HepG2 (cell line): ENCODE measurements around the gene TCEANC2. TPM values are rescaled to one million over a fixed set of nuclear protein-coding genes. Genes with fewer than 3 reads are reported as not detected.

Experiments used
- ATAC-seq: fragments of 200-7000 bp; cut with Tn5 transposase; 3 replicates; pipeline ENCODE4 v1.9.1; 2020; ENCODE audit warnings: mild to moderate bottlenecking, moderate library complexity
- BruUV-seq: library from RNA; stranded (reverse); fragments of 400-500 nt; replicated peaks from 2 replicates; lab custom pipeline; 2021; lab: Mats Ljungman, UMichigan
- CTCF ChIA-PET: fragments of 300-600 bp; formaldehyde crosslinking; extraction: SDS; loops from one replicate; lab custom pipeline; 2021; ENCODE audit warnings: low total read pairs, inconsistent platforms, low intra/inter-chr PET ratio; lab: Yijun Ruan, JAX
- POLR2A ChIA-PET: fragments of 350-600 bp; sonication (Branson Sonifier 250); formaldehyde crosslinking; loops from one replicate; lab custom pipeline; 2020; ENCODE audit warnings: antibody characterized with exemption, inconsistent platforms; lab: Yijun Ruan, JAX
- DNase-seq: peaks from one replicate; pipeline ENCODE4 v3.0.0-alpha.2; 2015; ENCODE audit warnings: low spot score
- FAIRE-seq: peaks from 3 replicates; lab custom pipeline; 2011; peaks lifted over from hg19 to GRCh38; lab: Jason Lieb, UNC
- H2AFZ ChIP-seq: one replicate; pipeline ENCODE4 v1.6.1; 2011; ENCODE audit warnings: low read length, inconsistent platforms
- H3K27ac ChIP-seq: fragments of 300-600 bp; 3 replicates; pipeline ENCODE4 v1.8.0; 2011; ENCODE audit warnings: mixed run types, mild to moderate bottlenecking, mixed read lengths, low read length, inconsistent platforms; ENCODE audit not compliant: insufficient read depth; ENCODE audit errors: extremely low read length
- H3K27me3 ChIP-seq, 2 experiments: fragments of 200-600 bp in 1 of 2; 2 replicates in 1 of 2; 3 replicates in 1 of 2; pipeline versions ENCODE4 v1.6.0 to v1.8.0; 2011; ENCODE audit warnings: low read length in 2 of 2, mild to moderate bottlenecking in 2 of 2, moderate library complexity in 2 of 2, inconsistent platforms in 1 of 2; ENCODE audit not compliant: insufficient read depth in 2 of 2, control insufficient read depth in 1 of 2
- H3K36me3 ChIP-seq, 2 experiments: fragments of 200-600 bp in 1 of 2; replicated peaks in 1 of 2; 2 replicates in 1 of 2; 3 replicates in 1 of 2; pipeline versions ENCODE4 v1.5.1 to v1.8.0; 2011; ENCODE audit warnings: low read length in 2 of 2, inconsistent platforms in 1 of 2; ENCODE audit not compliant: insufficient read depth in 2 of 2, control insufficient read depth in 1 of 2
- H3K4me1 ChIP-seq: 2 replicates; pipeline ENCODE4 v1.5.1; 2012; ENCODE audit warnings: low read length, inconsistent platforms; ENCODE audit not compliant: insufficient read depth
- H3K4me2 ChIP-seq: 2 replicates; pipeline ENCODE4 v1.6.0; 2011; ENCODE audit warnings: low read depth, low read length, inconsistent platforms
- H3K4me3 ChIP-seq, 3 experiments: fragments of 200-600 bp in 1 of 3; sonication (generic), shearing (Covaris generic) in 1 of 3; replicated peaks in 1 of 3; 2 replicates each; pipeline ENCODE4 v1.5.1; 2011 to 2016; ENCODE audit warnings: low read length in 3 of 3, inconsistent platforms in 2 of 3, low read depth in 2 of 3, mild to moderate bottlenecking in 2 of 3, control low read depth in 1 of 3, mixed read lengths in 1 of 3; ENCODE audit not compliant: insufficient read depth in 1 of 3
- H3K79me2 ChIP-seq: one replicate; pipeline ENCODE4 v1.6.1; 2011; ENCODE audit warnings: low read length, inconsistent platforms; ENCODE audit not compliant: insufficient read depth
- H3K9ac ChIP-seq: 2 replicates; pipeline ENCODE4 v1.6.0; 2011; ENCODE audit warnings: mild to moderate bottlenecking, low read depth, low read length, inconsistent platforms; ENCODE audit not compliant: insufficient read depth
- H3K9me3 ChIP-seq: 2 replicates; pipeline ENCODE4 v1.5.1; 2012; ENCODE audit warnings: mild to moderate bottlenecking, low read length
- H4K20me1 ChIP-seq: 2 replicates; pipeline ENCODE4 v1.6.0; 2011; ENCODE audit warnings: inconsistent platforms, mild to moderate bottlenecking, low read length, moderate library complexity; ENCODE audit not compliant: insufficient read depth
- AGO2 ChIP-seq: fragments of 200-400 bp; formaldehyde crosslinking; optimal IDR thresholded peaks from 2 replicates; pipeline ENCODE3; 2017; ENCODE audit warnings: mild to moderate bottlenecking, low read depth, low read length, moderate library complexity
- ETS1 ChIP-seq: sonication (generic); formaldehyde crosslinking; IDR thresholded peaks from 2 replicates; pipeline ENCODE4 v1.4.0; 2020; ENCODE audit warnings: missing genetic modification reagents
- PCBP1 ChIP-seq: fragments of 200-400 bp; formaldehyde crosslinking; IDR thresholded peaks from 2 replicates; pipeline ENCODE4 v1.6.1; 2017; ENCODE audit warnings: mild to moderate bottlenecking, low read depth, low read length, borderline replicate concordance
- SRSF1 ChIP-seq: fragments of 200-400 bp; formaldehyde crosslinking; optimal IDR thresholded peaks from 2 replicates; pipeline ENCODE3; 2017; ENCODE audit warnings: mild to moderate bottlenecking, low read depth, low read length, moderate library complexity
- STAT6 ChIP-seq: sonication (generic); formaldehyde crosslinking; IDR thresholded peaks from 2 replicates; pipeline ENCODE4 v1.4.0; 2020; ENCODE audit warnings: missing genetic modification reagents, mild to moderate bottlenecking, borderline replicate concordance
- ZNF234 ChIP-seq: sonication (generic); formaldehyde crosslinking; conservative IDR thresholded peaks from 2 replicates; pipeline ENCODE4 v1.5.1; 2020; ENCODE audit warnings: mild to moderate bottlenecking, missing genetic modification reagents
- WGBS: methylation state at CpG from one replicate; pipeline ENCODE4 v1.1.6; 2017; ENCODE audit warnings: low lambda C conversion rate; 5-methylcytosine and 5-hydroxymethylcytosine counted together
- in situ Hi-C: cut with HindIII; loops from 2 replicates; pipeline ENCODE4 v1.10.0; 2017; ENCODE audit warnings: low pct_unique_long_range_greater_than_20kb; ENCODE audit not compliant: extremely low pct_ligation_motif_present
- intact Hi-C: fragments of 100-400 bp; cut with micrococcal nuclease; formaldehyde crosslinking; loops from one replicate; pipeline ENCODE4 v1.10.0; 2022; ENCODE audit not compliant: unreplicated experiment
- polyA plus RNA-seq, 8 experiments: library from polyadenylated mRNA; depleted of rRNA in 3 of 8; stranded (reverse) in 7 of 8; unstranded in 1 of 8; fragments of >200 nt; fragmentation: Illumina TruSeq in 4 of 8; extraction: Trizol in 4 of 8; gene quantifications; 2 replicates each; pipeline versions ENCODE4 v1.2.1 to v1.2.3, GENCODE V29; 2011 to 2016; ENCODE audit warnings: low read depth in 4 of 8, missing spikeins in 1 of 8, mixed read lengths in 1 of 8; ENCODE audit not compliant: insufficient read depth in 1 of 8
- total RNA-seq, 5 experiments: library from RNA; depleted of rRNA; stranded (reverse); fragments of >200 nt; fragmentation: Illumina TruSeq; extraction: Trizol; gene quantifications; 2 replicates each; pipeline ENCODE4 v1.2.3, GENCODE V29; 2016; ENCODE audit warnings: low read depth in 1 of 5

The TCEANC2 gene
- total and polyA plus RNA-seq, 2 of the 13 experiments (the other 11 are each of a cell fraction or from before 2014, with no cell fraction given): 3.8 to 5.0 TPM

GRCh38 chr1:54136963-54137533 lies 83.6 kb downstream of the TCEANC2 start:
- POLR2A ChIA-PET: interaction anchor here (1.5 kb wide), 1 partner anchor 15 kb away, joined by 5 read pairs; no protein-coding TSS in a partner anchor
- Histone ChIP-seq H3K9me3 (no peaks in the 10 kb centered on the region), H2AFZ (no peak overlapping the region), H3K79me2 (no peaks in the 10 kb centered on the region), H4K20me1 (no peaks in the 10 kb centered on the region), H3K4me2 (peak overlapping the region; percentile 57; the same call in 1 of the 2 replicates), H3K4me1 (peaks cover 27% of the 10 kb centered on the region), H3K9ac (no peak overlapping the region), H3K27ac (no peak overlapping the region), H3K36me3 (no peaks in the 10 kb centered on the region), H3K27me3 (peaks cover 0 to 12% of the 10 kb centered on the region in 2 experiments; a peak in 2 of 5 replicates), H3K4me3 (no peak overlapping the region)
- intact Hi-C loops: no loop called here
- 65% methylated on average over 7 of the region's 7 CpGs for WGBS
- no TSS peak for BruUV-seq
- ATAC-seq: no peak
- DNase-seq: no peak
- in situ Hi-C loops: no loop called here
- CTCF ChIA-PET: no interaction called here
- FAIRE-seq: no peak
- TF ChIP-seq PCBP1: no peak

- Histone ChIP-seq H2AFZ (no peak overlapping the region), H3K9ac (no peak overlapping the region), H3K79me2 (no peaks in the 10 kb centered on the region), H3K36me3 (no peaks in the 10 kb centered on the region), H3K4me2 (no peak overlapping the region), H3K4me1 (peaks cover 27% of the 10 kb centered on the region), H3K4me3 (no peak overlapping the region), H3K9me3 (no peaks in the 10 kb centered on the region), H4K20me1 (no peaks in the 10 kb centered on the region), H3K27me3 (peaks cover 0 to 12% of the 10 kb centered on the region in 2 experiments; a peak in 2 of 5 replicates), H3K27ac (no peak overlapping the region)
- no TSS peak for BruUV-seq
- ChIA-PET CTCF (no interaction called here), POLR2A (no interaction called here)
- DNase-seq: no peak
- no peak for ATAC-seq
- 29% methylated on average over 6 of the region's 10 CpGs for WGBS
- intact Hi-C loops: no loop called here
- FAIRE-seq: no peak
- in situ Hi-C loops: no loop called here
- no peak for TF ChIP-seq SRSF1
- TF ChIP-seq ETS1 (CRISPR knock-in tag): no peak
- no peak for TF ChIP-seq AGO2
- no peak for TF ChIP-seq STAT6
- TF ChIP-seq ZNF234 (CRISPR knock-in tag): no peak
Measured at GRCh38 chr1:54137534-54138061, 84.2 kb downstream of the TCEANC2 start.
